GM21526 (cell line): ENCODE data around the gene TSPO.
"Not testable (repeated sequence)": the region's sequence is repeated elsewhere in the genome, so short reads cannot be mapped to it uniquely, and the experiment has no call there.

ENCODE experiments used
- ATAC-seq: cut with Tn5 transposase; IDR thresholded peaks from one replicate; pipeline ENCODE4 v1.9.1; 2021; ENCODE audit warnings: moderate library complexity; ENCODE audit not compliant: unreplicated experiment, low FRiP score

Gene TSPO

DNA sequence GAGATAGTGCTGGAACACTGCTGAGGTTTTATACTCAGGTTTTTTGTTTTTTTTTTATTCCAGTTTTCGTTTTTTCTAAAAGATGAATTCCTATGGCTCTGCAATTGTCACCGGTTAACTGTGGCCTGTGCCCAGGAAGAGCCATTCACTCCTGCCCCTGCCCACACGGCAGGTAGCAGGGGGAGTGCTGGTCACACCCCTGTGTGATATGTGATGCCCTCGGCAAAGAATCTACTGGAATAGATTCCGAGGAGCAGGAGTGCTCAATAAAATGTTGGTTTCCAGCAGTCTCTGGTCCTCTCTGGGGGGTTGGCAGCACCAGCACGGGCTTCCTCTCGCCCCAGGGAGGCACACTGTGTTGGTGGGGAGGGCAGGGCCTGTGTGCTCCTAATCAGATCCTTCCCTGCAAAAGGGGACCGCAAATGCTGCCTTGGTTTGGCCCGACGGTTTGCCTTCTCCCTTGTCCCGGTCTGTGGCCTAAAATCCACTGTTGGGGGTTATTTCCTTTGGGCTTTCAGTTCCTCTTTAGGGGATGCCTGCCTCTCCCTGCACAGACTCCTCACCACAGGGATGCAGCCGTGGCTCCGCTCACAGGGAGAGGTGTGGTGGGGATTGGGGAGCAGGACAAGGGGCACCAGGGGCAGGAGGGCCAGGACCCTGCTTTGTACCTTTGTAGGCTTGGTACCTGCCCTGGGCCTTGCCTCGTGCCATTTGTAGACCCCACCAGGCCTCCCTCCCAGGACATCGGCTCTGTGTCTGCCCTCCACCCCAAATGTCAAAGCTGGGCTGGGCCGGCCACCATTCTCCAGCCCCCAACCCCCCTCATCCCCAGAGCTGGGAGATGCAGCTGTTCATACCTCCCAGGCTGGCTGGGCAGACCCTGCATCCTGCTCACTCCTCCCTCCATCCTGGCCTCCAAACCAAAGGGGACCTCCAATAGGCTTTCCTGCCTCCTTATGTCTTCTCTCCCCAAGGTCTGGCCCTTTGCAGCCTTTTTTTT is 21.6 kb upstream of the TSPO start:
- no peak for ATAC-seq

DNA sequence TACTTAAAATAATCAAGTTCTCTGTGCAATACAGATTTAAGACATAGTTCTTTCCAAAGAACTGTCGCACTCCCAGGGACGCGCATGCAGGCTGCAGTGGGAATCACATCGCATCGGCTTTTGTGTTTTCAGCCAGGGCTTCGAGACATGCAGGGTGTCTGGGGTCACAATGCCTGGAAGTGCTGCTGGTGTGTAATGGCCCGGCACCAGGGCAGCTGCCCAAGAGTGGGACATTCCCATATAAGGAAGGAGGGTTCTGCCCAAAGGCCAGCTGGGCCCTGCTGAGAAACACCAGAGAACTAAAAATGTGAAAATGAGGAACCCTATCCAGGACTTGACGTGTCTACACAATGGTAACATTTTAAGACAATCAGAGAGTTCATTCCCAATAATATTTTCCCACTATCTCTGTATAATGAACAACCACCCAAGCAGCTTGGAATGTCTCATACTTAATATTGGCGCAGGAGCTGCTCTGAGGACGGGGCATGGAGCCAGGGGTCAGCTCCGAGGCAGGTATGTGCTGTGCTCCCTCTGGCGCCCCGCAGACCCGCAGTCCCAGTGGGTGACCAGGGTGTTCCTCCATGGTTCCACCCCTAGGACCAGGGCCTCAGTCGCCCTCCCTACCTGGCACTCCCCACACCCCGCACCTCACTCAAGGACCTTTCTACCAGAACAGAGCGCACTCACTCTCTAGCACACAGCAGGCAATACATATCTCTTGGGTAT is 19.4 kb upstream of the TSPO start:
- ATAC-seq, result no peak

GRCh38 chr22:43133401-43133800 is 18.0 kb upstream of the TSPO start:
- no peak for ATAC-seq

- ATAC-seq, result no peak
Observed at GRCh38 chr22:43134553-43134952, 16.8 kb upstream of the TSPO start.

DNA sequence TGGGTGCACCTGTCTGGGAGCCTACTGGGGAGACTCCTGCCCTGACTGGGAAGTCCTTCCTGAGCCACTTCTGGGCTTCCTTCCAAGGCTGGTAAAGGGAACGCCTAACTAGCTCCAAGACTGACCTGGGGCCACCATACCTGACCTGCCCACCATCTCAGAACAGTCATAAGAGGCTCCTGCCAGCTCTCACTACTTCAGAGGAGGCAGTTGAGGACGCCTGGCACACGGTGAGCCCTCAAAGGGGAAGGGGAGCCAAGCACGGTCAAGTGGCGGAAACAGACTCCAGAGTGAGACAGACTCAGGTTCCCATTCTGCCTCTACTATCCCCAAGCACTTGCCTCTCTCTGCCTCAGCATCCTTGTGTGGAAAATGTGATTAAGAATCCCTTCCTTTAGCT is 15.8 kb upstream of the TSPO start:
- ATAC-seq, result no peak

GRCh38 chr22:43136255-43136654 is 15.1 kb upstream of the TSPO start:
- no peak for ATAC-seq

DNA sequence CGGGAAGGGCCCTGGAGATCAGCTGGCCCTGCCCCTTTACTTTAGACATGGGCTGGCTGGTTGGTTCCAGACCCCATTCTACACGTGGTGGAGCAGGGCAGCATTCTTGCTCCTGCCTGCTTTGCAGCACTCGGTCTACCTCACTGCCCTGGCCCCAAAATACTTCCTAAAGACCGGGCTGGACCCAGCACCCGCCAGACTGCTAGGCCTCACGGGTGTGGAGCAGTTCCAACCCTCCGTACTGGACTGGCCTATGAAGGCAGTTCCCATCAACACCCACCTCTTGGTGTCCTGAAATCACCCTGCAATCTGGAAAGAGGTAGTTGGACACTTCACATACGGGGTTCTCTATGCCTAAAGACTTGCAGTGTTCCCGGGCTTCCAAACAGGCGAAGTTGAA is 14.6 kb upstream of the TSPO start:
- no peak for ATAC-seq

GRCh38 chr22:43142880-43143562 is 8.3 kb upstream of the TSPO start, which contains the start of gene MCAT:
Gene MCAT, minus strand, starts transcription at chr22:43143398. Its CDS starts 50 bp downstream, at chr22:43143348.
- ATAC-seq, result peak; percentile 66

GRCh38 chr22:43144949-43145348 is 6.4 kb upstream of the TSPO start:
- no peak for ATAC-seq

DNA sequence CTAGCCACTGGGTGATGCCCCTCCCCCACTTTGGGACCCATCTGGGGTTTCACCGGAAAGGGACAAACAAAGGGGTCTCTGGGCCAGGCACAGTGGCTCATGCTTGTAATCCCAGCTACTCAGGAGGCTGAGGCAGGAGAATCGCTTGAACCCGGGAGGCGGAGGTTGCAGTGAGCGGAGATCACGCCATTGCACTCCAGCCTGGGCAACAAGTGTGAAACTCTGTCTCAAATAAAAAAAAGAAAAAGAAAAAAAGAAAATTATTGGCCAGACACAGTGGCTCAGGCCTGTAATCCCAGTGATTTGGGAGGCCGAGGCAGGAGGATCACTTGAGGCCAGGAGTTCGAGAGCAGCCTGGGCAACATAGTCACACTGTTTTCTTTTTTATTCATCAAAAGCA is 6.0 kb upstream of the TSPO start:
- ATAC-seq, result not testable (repeated sequence)

DNA sequence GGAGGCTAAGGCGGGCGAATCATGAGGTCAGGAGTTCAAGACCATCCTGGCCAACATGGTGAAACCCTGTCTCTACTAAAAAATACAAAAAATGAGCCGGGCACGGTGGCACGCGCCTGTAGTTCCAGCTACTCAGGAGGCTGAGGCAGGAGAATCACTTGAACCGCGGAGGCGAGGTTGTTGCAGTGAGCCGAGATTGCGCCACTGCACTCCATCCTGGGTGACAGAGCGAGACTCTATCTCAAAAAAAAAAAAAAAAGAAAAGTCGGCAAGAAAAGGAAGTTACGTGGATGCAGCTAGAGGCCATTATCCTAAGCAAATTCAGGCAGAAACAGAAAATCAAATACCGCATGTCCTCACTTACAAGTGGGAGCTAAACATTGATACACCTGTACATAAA is 5.0 kb upstream of the TSPO start:
- ATAC-seq, result not testable (repeated sequence)

DNA sequence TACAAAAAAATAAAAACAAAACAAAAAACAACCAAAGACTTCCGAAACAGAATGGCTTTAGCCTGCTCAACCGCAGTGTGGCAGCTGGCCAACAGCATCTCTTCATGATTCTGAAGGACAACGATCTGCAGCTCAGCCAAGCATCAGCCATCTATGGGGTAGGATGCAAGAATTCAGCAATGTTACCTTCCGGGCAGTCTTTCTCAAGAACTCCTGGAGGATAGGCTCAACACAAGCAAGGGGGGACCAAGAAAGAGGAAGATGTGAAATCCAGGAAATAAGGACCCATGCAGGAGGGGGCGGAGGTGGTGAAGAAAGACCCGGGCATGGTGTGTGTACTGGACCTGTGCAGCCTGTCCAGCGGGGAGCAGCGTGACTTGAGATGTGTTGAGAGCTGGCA is 3.5 kb upstream of the TSPO start:
- ATAC-seq, result no peak

GRCh38 chr22:43148581-43148980 is 2.8 kb upstream of the TSPO start:
- ATAC-seq, result no peak

DNA sequence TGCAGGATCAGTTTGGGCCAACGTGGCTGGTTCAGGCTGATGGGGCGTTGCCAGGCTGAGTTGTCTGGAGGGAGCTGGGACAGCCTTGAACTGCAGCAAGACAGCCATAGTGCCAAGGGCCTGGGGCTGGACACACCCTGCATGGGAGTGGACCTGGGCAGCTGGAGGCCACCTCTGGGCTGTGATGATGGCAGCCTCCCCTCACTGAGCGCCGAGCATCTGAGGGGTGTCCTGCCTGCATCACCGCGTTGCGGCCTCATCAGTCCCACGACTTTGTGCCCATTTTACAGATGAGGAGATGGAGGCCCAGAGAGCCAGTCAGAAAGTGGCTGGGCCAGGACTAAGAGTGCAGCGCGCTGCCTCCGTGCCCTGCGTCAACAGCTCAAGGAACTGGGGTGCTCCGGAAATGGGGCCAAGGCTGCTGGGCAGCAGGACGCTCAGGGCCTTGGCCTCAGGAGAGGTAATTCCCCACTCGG is 590 bp upstream of the TSPO start:
- ATAC-seq, result no peak

DNA sequence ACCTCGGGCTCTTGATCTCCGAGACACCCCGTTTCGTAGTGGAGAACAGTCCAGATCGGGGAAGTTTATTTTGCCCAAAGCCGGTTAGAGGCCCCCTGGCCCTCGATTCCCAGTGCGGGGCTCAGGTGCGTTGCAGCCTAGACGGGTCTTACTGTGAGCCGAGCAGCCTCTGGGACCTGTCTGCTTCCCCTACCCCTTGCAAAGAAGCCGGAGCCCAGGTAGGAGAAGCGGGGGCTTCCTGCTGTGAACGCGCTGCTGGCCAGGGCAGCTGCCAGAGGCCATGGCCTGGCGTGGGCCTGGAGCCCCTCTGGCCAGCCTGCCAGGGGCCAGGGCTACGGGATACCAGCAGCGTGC is 621 bp downstream of the TSPO start:
- ATAC-seq, result no peak

GRCh38 chr22:43152357-43153071 is 1.2 kb downstream of the TSPO start:
- no peak for ATAC-seq

DNA sequence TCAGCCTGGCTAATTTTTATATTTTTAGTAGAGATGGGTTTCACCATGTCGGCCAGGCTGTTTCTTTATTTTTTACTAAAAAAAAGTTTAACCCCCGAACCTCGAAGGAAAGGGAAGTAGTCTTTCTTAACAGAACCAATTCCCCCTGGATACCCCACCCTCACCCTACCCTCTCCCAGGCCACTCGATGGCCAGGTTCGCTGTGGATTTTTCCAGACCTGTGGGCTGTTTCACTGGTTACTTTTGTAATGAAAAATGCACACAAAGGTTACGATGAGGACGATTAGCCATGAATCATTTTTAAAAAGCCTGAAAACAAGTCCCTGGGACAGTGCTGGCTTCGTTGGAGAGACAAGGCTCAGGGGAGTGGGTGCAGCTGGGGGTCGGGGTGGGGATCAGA is 2.5 kb downstream of the TSPO start:
- ATAC-seq, result no peak

DNA sequence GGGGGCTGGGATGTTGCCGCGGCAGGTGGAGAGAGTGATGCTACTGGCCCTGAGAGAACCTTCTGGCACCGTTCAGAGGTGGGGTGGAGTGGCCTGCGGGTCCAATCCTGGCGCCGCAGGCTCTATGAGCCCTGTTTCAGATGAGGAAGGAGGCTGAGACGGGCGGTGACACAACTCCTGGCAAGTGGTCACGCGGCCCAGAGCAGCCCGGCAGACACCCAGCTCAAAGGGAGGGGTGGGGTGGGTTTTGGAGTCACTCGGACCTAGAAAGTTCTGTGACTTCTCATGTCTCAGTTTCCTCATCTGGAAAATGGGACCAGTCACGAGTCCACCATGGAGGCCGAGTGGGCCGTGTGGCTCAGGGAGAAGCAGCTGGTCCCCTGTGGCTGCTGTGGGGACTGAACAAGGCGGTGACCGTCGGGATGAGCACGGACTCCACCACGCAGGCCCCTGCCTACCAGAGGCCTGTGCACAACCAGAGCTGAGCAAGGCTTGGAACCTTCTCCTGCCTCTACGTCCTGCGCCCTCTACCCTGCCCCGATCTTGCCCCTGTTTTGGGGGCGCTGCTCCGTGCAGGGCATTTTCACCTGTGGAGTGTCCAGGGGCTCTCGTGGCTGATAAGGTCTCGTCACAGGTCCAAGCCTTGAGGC is 3.7 kb downstream of the TSPO start:
- no peak for ATAC-seq

DNA sequence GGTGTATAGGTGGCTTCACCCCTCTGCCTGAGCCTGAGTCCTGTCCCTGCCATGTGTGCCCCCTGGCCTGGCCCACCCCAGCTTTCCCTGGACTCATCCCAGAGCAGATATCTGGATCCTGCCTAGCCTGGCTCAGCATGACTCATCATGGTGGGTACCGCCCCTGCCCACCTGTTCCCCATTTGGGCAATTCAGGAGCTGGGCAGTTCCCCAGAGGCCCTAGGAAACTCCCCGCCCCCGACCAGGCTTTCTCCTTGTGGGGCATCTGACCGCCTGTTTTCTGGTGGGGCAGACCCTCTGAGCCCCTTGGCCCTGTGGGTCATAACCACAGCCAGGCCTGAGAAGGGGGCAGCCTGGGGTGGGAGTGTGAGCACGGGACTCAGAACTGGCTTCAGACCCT is 4.4 kb downstream of the TSPO start:
- no peak for ATAC-seq

GRCh38 chr22:43156413-43156812 is 5.1 kb downstream of the TSPO start:
- ATAC-seq, result no peak
